Adipocyte (in vitro differentiated cells): ENCODE results near the gene ARNT2.

Experiments used
- DNase-seq: peaks from one replicate; pipeline ENCODE4 v3.0.0-alpha.2; 2015; ENCODE audit warnings: low read depth
- H3K27me3 ChIP-seq: replicated peaks from 2 replicates; pipeline ENCODE4 v1.7.0; 2013; ENCODE audit warnings: mild to moderate bottlenecking, low read length, moderate library complexity; ENCODE audit not compliant: control insufficient read depth, insufficient read depth
- H3K36me3 ChIP-seq: 2 replicates; pipeline ENCODE4 v1.7.0; 2013; ENCODE audit warnings: low read length, mild to moderate bottlenecking, moderate library complexity; ENCODE audit not compliant: control insufficient read depth, insufficient read depth, severe bottlenecking
- H3K4me1 ChIP-seq: 2 replicates; pipeline ENCODE4 v1.7.0; 2013; ENCODE audit warnings: mild to moderate bottlenecking, low read length, moderate library complexity; ENCODE audit not compliant: control insufficient read depth, insufficient read depth
- H3K4me3 ChIP-seq: 2 replicates; pipeline ENCODE4 v1.7.0; 2013; ENCODE audit warnings: mild to moderate bottlenecking, low read length, moderate library complexity
- H3K9ac ChIP-seq: 2 replicates; pipeline ENCODE4 v1.7.0; 2013; ENCODE audit warnings: mild to moderate bottlenecking, low read length, moderate library complexity
- H3K9me3 ChIP-seq: 2 replicates; pipeline ENCODE4 v1.7.0; 2013; ENCODE audit warnings: mild to moderate bottlenecking, low read length, moderate library complexity; ENCODE audit not compliant: control insufficient read depth

ARNT2 gene

GRCh38 chr15:80404057-80404760, at the start of gene ARNT2:
Gene ARNT2 (plus strand): TSS chr15:80404382. CDS start chr15:80404516, 134 bp downstream.
- H3K4me3 ChIP-seq, result peak within 1 kb of the TSS; percentile 52
- H3K36me3 ChIP-seq, result no peaks in the 10 kb centered on the region
- H3K9me3 ChIP-seq, result no peaks in the 10 kb centered on the region
- peaks cover 65% of the 10 kb centered on the region for H3K27me3 ChIP-seq
- H3K9ac ChIP-seq, result peak within 1 kb of the TSS; percentile 43
- H3K4me1 ChIP-seq, result no peaks in the 10 kb centered on the region
- peak; percentile 73 for DNase-seq

GRCh38 chr15:80367094-80367493, 37.1 kb upstream of the ARNT2 start:
- Histone ChIP-seq H3K9me3 (peaks cover 36% of the 10 kb centered on the region), H3K27me3 (peaks cover 13% of the 10 kb centered on the region), H3K4me1 (no peaks in the 10 kb centered on the region), H3K4me3 (no peak overlapping the region), H3K9ac (no peak overlapping the region), H3K36me3 (no peaks in the 10 kb centered on the region)
- DNase-seq, result no peak

- peaks cover 11% of the 10 kb centered on the region for H3K27me3 ChIP-seq
- H3K4me1 ChIP-seq, result no peaks in the 10 kb centered on the region
- no peak for DNase-seq
- H3K36me3 ChIP-seq, result no peaks in the 10 kb centered on the region
- no peak overlapping the region for H3K9ac ChIP-seq
- H3K9me3 ChIP-seq, result peaks cover 36% of the 10 kb centered on the region
- no peak overlapping the region for H3K4me3 ChIP-seq
These were observed 36.5 kb upstream of the ARNT2 start for GRCh38 chr15:80367661-80368060.

GRCh38 chr15:80371924-80372323, 32.3 kb upstream of the ARNT2 start:
- Histone ChIP-seq H3K9me3 (peaks cover 26% of the 10 kb centered on the region), H3K4me1 (no peaks in the 10 kb centered on the region), H3K27me3 (peaks cover 10% of the 10 kb centered on the region), H3K4me3 (no peak overlapping the region), H3K9ac (no peak overlapping the region), H3K36me3 (no peaks in the 10 kb centered on the region)
- DNase-seq, result no peak

GRCh38 chr15:80374441-80374840, 29.7 kb upstream of the ARNT2 start:
- no peaks in the 10 kb centered on the region for H3K4me1 ChIP-seq
- H3K4me3 ChIP-seq, result no peak overlapping the region
- H3K9me3 ChIP-seq, result peaks cover 3% of the 10 kb centered on the region
- DNase-seq, result no peak
- peaks cover 32% of the 10 kb centered on the region for H3K27me3 ChIP-seq
- no peaks in the 10 kb centered on the region for H3K36me3 ChIP-seq
- H3K9ac ChIP-seq, result no peak overlapping the region

GRCh38 chr15:80375968-80376891, 28.0 kb upstream of the ARNT2 start:
- Histone ChIP-seq H3K27me3 (peaks cover 48% of the 10 kb centered on the region), H3K36me3 (no peaks in the 10 kb centered on the region), H3K4me1 (no peaks in the 10 kb centered on the region), H3K4me3 (no peak overlapping the region), H3K9me3 (peaks cover 3% of the 10 kb centered on the region), H3K9ac (no peak overlapping the region)
- no peak for DNase-seq

GRCh38 chr15:80379693-80380092, 24.5 kb upstream of the ARNT2 start:
- Histone ChIP-seq H3K4me1 (no peaks in the 10 kb centered on the region), H3K9ac (no peak overlapping the region), H3K27me3 (peaks cover 53% of the 10 kb centered on the region), H3K9me3 (peaks cover 3% of the 10 kb centered on the region), H3K36me3 (no peaks in the 10 kb centered on the region), H3K4me3 (no peak overlapping the region)
- DNase-seq, result no peak

GRCh38 chr15:80380154-80380553, 24.0 kb upstream of the ARNT2 start:
- Histone ChIP-seq H3K4me3 (no peak overlapping the region), H3K27me3 (peaks cover 56% of the 10 kb centered on the region), H3K4me1 (no peaks in the 10 kb centered on the region), H3K9me3 (peaks cover 3% of the 10 kb centered on the region), H3K36me3 (no peaks in the 10 kb centered on the region), H3K9ac (no peak overlapping the region)
- DNase-seq, result no peak

- H3K4me3 ChIP-seq, result no peak overlapping the region
- H3K27me3 ChIP-seq, result peaks cover 54% of the 10 kb centered on the region
- H3K4me1 ChIP-seq, result no peaks in the 10 kb centered on the region
- no peaks in the 10 kb centered on the region for H3K36me3 ChIP-seq
- H3K9me3 ChIP-seq, result no peaks in the 10 kb centered on the region
- DNase-seq, result no peak
- no peak overlapping the region for H3K9ac ChIP-seq
These were observed 21.9 kb upstream of the ARNT2 start for GRCh38 chr15:80382285-80382684.

GRCh38 chr15:80384432-80384831, 19.8 kb upstream of the ARNT2 start:
- Histone ChIP-seq H3K36me3 (no peaks in the 10 kb centered on the region), H3K27me3 (peaks cover 52% of the 10 kb centered on the region), H3K9me3 (no peaks in the 10 kb centered on the region), H3K4me3 (no peak overlapping the region), H3K4me1 (no peaks in the 10 kb centered on the region), H3K9ac (no peak overlapping the region)
- no peak for DNase-seq

GRCh38 chr15:80386151-80386550, 18.0 kb upstream of the ARNT2 start:
- Histone ChIP-seq H3K9me3 (no peaks in the 10 kb centered on the region), H3K9ac (no peak overlapping the region), H3K4me1 (no peaks in the 10 kb centered on the region), H3K36me3 (no peaks in the 10 kb centered on the region), H3K4me3 (no peak overlapping the region), H3K27me3 (peaks cover 37% of the 10 kb centered on the region)
- DNase-seq, result no peak
